Superior temporal gyrus (tissue), 1 donor: Measurements from ENCODE around the gene GGTLC1.
"Not testable (repeated sequence)": the region's sequence is repeated elsewhere in the genome, so short reads cannot be mapped to it uniquely, and the experiment has no call there.

Experiments
- DNase-seq: peaks from one replicate; pipeline ENCODE4 v3.0.0-alpha.2; 2016; ENCODE audit errors: extremely low spot score

The GGTLC1 gene

DNA sequence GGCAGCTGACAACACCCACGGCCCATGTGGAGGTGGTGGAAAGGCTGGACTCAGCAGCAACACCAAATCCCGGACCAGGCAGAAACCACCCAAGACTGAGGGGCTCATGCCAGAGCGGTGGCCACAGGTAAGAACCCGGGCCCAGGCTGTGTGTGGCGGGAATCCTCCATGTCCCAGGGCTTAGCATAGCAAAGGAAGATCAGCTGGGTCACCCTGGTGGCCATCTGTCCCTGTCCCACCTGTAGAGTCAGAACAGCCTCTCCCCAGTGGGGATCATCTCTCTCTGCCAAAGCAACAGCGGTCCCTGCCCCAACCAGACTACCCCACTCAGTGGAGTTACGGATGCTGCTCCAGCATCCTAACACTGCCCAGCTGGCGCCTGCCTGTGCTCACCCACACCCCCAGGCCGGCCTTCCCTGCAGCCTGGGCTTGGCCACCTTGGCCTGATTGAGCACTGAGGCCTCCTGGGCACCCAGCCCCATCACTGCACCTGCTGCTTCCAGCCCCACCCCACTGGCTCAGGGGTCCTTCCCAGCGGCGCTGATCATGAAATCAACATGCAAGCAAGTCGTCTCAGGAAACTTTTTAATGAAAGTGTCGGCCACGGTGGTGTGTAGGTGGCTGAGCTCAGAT, 5.5 kb upstream of the GGTLC1 start:
- not testable (repeated sequence) for DNase-seq

DNA sequence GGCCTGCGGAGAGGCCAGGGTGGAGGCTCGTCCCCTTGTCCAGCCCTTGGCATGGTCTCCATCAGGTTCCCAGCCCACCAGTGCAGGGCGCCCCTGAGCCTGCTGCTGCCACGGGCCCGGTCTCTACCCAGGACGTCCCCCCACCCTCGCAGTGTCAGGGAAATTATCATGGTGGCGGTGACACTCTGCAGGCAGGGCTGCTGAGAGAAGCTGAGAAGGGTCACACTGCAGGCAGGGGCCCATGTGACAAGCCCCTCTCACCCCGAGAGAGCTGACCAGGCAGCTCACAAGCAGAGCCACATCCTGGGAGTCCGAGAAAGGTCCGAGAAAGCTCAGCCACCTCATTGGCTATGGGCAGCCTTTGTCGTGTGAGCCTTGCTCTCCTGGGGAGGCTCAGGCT, 4.9 kb upstream of the GGTLC1 start:
- DNase-seq: not testable (repeated sequence)

DNA sequence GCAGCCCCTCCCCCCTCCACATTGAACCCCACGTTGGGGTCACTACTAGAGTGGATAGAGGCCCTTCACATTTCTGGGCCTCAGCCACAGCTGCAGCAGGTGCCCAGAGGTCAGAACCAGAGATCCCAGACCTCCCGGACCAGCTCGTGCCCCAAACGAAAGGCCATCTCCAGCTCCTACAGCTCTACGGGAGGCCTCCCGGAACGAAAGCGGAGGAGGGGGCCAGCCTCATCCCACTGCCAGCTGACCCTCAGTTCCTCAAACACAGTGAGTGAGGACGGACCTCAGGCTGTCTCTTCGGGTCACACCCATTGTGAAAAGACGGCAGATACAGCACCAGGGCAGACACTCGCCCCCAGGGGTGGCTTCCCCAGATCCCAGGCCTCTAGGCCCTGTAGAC, 1.7 kb upstream of the GGTLC1 start:
- not testable (repeated sequence) for DNase-seq

DNA sequence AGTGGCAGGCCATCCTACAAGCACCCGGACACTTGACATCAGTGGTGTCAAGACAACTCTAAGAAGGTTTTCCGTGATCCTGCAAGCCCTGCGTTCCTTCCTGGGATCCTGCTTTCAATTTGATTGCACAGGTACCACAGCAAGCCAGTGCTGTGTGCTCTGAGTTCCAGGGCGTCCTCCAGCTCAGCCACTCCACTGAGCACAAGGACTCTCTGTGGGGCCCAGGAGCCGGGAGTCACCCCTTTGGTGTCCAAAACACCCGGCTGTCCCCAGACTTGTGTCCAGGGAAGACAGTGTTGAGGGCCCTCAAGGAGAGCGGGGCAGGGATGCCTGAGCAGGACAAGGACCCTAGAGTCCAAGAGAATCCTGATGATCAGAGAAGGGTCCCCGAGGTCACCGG, 387 bp upstream of the GGTLC1 start:
- not testable (repeated sequence) for DNase-seq

DNA sequence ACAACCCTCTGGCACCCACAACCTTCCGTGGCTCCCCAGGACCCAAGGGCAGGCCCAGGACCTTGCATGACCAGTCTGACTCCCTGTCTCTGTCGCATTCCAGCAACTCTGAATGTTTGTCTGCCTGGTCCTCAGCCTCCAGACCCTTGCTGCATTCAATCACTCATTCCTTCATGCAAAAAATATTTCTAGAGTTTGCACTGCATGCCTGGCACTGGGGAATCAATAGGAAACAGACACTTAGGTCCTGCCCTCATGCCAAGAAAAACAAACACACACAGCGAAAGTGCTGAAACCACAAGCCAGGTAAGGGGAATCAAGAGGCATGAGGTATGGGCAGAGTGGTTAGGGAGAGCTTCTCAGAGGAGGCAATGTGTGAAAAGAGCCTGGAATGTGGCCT, 1.9 kb downstream of the GGTLC1 start:
- DNase-seq: not testable (repeated sequence)

DNA sequence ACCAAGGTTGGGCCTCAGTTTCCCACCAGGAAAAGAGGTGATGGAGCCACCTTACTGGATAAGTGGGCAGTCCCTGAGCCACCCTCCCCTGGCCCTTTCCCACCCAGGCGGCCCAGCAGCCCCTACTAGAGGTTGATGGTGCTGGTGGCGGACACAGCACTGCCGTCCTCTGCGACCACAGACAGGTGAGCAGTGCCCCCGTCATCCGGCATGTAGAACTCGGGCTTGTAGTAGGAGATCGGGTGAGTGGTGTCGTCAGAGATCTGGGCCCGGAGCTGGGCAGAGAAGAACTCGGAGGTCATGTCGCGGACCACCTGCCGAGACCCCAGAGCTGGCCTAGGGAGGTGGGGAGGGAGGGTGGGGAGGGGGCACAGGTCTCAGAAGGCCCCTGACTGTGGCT, 2.3 kb downstream of the GGTLC1 start:
- not testable (repeated sequence) for DNase-seq

DNA sequence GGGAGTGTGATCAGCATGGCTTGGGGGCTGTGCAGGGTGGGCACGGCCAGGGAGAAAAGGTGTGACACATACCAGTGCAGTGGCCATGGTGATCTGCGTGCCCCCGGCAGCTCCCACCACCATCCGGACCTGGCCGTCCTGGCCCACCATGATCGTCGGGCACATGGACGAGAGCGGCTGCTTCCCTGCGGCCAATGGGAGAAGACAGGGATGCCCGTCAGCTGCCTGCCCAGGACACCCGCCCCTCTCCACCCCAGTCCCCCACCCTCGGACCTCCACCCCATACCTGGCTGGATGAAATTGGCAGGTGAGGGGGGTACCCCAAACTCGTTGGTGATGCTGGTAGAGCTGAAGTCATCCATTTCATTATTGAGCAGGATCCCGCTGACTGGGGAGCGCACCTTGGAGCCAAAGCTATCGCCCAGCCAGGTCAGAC, 2.8 kb downstream of the GGTLC1 start:
- DNase-seq: not testable (repeated sequence)

DNA sequence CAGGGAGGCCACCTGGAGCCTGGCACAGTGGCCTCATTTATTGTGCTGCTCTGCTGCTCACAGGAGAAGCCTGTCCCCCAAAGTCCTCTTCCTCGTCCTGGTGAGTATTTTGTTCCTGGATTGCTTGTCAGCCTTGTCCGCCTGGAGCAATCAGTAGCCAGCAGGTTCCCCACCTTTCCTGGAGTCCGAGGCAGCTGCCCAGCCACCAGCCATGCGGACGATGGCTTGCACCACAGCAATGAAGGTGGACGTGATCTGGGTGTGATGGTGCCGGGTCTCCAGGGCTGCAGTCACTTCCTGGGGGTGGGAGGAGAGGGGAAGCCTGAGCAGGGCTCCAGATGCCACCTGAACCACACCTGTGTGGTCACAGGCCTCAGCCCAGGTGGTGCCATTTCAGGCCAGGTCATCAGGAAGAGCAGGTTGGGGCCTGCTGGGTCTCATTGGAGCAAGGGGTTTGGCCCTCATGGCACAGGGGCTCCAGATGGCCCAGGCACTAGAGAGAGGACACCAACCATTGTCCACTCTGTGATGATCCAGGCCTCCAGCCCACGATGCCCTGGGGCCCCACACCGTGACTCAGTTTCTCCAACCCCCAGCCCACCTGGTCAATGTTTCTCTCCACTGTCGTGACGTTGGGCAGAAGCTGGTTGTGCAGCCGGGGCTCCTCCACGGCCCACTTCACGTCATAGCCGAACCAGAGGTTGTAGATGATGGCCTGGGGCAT, 3.4 kb downstream of the GGTLC1 start:
- not testable (repeated sequence) for DNase-seq

DNA sequence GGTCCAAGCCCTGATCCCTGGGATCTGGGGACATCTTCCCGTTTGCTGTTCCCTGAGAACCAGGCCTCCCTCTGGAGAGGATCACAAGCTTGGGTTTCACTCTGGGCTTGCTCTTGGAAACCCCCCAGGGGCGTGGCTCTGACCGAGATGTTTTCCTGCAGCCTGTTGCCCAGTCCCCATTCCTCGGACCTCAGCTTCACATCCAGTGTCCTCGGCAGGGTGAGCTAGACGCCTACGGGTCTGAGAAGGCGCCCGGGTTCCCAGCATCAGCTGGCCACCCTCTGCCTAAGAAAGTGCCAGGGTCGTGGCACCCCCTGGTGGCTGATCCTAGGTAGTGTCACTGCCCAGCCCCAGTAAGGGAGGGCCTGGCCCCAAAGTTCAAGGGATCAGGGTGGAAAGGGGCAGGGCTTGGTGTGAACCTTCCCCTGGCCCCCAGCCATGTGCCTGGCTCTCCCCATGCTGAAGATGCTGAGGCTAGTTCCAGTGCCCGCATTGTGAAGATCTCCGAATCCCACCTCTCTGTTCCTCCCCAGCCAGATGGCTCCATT, 4.0 kb downstream of the GGTLC1 start:
- not testable (repeated sequence) for DNase-seq

DNA sequence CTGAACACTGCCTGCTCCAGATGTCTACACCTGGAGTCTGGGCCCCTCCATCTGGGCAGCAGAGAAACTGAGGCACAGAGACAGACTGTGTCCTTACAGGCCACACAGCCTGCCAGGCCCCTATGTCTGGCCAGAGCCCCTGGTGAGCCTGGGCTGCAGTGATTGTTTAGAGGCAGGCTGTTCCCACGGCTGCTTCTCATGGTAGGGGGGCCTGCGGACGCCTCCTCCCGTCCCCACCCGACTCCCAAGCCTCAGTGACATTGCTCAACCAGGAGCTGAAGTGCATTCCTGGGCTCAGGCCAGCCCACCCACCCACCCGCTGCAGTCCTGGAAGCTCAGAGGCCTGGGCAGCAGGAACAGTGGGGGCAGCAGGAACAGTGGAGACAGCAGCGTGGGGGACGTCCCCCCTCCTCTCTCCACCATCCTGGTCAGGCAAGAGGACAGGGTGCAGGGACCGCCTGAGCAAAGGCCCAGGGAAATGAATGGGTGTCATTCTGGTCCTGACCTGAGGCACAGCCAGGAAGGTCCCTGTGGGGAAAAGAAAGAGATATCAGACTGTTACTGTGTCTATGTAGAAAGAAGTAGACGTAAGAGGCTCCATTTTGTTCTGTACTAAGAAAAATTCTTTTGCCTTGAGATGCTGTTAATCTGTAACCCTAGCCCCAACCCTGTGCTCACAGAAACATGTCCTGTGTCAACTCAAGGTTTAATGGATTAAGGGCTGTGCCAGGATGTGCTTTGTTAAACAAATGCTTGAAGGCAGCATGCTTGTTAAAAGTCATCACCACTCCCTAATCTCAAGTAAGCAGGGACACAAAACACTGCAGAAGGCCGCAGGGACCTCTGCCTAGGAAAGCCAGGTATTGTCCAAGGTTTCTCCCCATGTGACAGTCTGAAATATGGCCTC, 6.2 kb downstream of the GGTLC1 start:
- DNase-seq: not testable (repeated sequence)

DNA sequence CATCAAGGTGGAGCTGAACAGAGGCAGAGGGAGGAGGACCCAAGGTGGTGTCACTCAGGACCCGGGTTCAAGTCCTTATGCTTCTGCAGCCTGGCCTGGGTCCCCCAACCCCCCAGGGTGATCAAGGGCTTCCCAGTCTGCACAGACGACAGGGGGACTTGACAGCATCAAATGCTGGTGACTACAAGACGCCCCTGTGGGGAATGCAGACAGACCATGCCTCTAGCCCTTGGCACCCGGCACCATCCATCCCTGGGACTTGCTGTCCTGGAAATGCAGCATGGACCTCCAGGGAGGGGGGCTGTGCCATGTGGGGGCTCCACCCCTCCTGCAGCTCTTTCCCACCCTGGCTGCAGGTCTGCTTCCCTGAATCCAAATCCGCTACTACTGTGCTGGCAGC, 7.1 kb downstream of the GGTLC1 start:
- DNase-seq: not testable (repeated sequence)

DNA sequence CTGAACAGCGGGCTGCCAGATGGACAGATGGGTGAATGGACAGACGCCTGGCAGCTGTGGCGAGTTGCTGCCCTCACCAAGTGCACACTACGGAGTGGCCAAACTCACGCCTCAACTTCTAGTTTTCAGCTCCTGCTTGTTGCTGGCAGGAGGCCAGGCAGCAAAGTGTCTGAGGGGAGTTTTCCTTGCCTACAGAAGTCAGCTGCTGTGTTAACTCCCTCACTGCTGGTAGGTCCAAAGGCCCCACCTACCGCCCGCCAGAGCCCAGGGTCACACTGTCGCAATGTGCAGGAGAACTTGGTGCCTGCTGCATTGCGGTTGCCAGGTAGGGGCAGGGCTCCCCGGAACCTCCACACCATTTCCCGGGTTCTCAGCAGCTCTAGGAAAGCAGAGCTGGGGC, 7.6 kb downstream of the GGTLC1 start:
- not testable (repeated sequence) for DNase-seq

DNA sequence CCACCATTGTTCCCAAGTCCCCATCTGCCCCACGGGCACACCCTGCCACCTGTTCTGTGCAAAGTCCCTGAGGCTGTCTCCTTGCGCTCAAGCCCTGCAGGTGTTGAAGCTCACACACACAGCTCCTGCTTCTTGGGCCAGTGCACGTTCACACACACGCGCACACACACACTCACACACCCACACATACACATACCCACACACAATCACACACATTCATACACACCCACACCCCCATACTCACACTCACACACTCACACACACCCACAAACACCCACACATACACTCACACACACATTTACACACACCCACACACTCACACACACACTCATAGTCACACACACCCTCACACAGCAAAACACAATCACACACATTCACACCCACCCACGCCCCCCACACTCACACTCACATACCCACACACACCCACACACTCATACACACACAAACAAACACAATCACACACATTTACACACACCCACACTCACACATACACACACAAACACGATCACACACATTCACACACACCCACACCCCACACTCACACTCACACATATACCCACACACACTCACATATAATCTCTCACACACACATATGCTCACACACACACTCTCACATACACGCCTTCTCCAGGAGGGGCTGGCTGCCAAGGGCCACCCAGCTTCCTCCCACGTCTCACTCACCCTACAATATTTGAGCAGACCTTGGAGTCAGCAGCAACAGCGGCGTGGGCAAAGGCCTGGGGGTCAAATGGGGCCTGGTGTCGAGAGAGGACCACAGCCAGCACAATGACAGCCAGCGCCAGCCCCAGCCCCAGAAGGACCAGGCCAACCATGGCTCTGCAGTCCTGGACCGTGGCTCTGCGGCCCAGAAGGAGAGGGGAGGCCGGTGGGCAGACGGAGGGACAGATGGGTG, 8.4 kb downstream of the GGTLC1 start:
- not testable (repeated sequence) for DNase-seq

DNA sequence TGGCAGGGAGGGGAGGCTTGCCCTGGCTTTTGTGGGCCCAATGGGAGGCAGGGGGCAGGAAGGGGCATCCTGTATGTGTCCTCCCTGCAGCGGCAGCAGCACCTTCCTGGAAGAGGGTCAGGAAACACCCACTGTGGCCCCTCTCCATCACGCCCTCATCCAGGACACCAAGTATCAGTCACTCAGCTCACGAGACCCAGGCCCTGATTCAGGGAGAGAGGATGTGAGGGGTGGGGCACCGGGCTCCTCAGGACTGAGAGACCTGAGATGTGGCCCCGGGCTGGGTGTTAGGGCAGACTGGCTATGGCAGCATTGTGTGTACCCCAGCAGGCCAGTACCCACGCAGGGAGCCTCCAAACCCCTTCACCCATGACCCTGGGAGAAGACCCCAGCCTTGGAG, 9.2 kb downstream of the GGTLC1 start:
- not testable (repeated sequence) for DNase-seq

DNA sequence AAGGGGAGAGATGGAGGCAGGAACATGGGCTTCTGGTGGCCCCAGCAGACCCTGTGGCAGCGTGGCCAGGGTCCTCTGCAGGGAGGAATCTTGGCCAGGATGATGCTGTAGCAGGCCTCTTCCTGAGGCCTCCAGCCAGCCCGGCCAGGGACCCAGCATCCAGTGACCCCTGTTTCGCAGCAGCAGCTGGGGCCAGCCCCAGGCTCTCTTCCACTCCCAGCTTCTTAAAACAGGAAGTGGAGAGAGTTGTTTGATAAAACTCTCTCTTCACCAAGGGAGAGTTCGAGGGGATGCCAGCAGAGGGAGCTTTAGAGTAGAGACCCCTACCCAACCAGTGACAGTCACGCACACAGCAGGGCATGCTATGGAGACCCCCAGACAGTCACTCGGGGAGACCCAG, 10.1 kb downstream of the GGTLC1 start:
- not testable (repeated sequence) for DNase-seq

DNA sequence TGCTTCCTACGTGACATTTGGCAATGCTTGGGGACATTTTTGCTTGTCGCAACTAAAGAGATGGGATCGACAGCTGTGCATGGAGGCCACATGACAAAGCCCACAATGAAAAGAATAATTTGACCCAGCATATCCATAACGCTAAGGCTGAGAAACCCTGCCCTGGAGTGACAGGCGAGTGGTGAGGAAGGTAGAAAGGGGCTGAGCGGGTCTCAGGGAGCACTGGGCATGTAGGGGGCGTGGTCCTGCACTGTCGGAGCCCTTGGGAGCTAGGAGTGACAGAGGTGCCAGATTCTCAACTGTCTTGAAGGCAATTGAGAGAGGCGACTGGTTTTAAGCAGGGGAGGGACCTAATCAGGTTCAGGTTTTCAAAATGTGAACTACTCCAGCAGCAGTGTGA, 13.6 kb downstream of the GGTLC1 start:
- DNase-seq: no peak

DNA sequence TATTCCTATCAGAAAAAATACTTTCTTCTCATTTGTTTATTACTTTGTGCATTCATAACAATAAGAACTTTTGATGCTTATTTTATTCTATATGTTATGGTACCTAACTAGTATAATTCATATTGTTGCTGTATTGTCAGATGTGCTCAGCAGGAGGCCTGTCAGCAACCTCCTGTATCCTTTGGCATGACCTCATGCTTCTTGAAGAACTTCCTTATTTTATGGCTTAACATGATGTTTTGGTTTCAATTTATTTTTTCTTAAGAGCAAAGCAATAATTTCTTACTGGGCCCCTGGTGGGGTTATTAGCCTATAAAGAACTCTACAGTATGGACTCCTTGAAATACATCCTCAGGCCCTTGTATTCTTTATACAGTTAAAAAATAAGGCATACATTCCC, 17.3 kb downstream of the GGTLC1 start:
- no peak for DNase-seq

DNA sequence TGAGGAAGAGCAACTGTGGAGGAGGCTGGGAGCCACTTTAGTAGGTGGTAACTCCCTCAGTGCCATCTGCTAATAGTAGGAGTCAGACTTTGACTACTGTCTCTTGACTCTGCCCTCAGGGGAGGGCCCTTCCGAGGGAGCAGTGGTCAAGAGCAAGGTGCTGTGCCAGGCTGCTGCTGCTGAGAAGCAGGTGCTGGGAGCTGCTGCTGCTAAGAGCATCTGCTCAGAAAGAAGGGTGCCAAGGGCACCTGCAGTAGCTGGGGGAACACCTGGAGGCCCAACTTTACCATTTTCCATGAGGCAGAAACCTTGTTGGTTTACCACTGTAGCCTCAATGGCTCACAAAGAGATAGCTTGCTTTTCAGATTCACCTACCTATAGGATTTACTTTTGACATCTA, 18.5 kb downstream of the GGTLC1 start:
- no peak for DNase-seq

DNA sequence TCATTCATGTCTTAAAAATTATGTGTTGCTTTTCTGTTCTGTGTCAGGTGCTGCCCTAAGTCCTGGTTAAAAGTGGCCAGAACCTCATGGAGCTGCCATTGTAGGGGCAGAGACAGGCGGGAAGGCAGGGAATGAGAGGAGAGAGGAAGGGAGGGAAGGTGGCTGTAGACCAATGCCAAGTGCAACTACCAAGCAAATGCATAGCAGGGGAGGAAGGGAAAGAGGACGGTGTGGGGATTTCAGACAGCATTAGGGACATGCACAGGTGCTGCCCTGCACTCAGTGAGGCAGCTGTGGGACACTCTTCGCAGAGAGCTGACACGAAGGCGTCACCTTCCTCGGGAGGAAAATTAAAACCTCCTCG, 21.0 kb downstream of the GGTLC1 start:
- no peak for DNase-seq

DNA sequence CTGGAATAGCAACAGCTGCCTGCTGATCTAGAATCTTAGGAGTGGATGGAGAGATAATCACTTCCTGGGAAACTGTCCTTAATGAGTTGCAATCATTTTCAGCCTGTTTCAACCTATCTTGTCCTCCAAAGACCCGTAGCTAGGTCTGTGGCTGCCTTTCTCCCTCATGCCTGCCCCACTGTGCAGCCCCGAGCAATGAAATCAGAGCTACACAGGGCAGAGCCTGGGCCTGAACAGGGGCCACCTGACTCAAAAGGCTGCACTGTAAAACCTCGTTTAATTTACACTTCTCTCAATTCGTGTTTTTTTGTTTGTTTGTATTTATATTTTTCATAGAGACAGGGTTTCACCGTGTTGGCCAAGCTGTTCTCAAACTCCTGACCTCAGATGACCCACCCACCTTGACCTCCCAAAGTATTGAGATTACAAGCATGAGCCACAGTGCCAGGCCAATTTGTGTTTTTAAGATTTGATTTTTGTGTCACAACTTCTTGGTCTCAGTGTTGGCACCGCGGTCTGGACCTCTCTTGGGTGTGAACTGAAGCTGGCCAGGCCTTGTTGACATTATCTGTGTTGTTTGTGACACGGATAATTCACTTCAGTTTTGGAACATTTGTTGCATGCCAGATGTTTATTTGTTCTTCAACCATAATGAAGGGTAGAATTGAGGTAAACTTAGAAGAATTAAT, 21.5 kb downstream of the GGTLC1 start:
- no peak for DNase-seq
